ENCODE results near the gene TBXA2R. TPM values are rescaled to one million over a fixed set of nuclear protein-coding genes. Genes with fewer than 3 reads are reported as not detected.

Gene TBXA2R
- total and polyA plus RNA-seq, 2 experiments from 2014 or later = 0.70 to 2.0 TPM

GRCh38 chr19:3618811-3619630 is 12.3 kb upstream of the TBXA2R start:
- Histone ChIP-seq H3K9me2 (replicated peaks; ENCODE audit: insufficient read depth) (no peaks in the 10 kb centered on the region), H3K9me3 (ENCODE audit: low read depth) (no peaks in the 10 kb centered on the region), H3K4me3 (no peak overlapping the region), H4K20me1 (ENCODE audit: insufficient read depth, poor library complexity, severe bottlenecking) (no peaks in the 10 kb centered on the region), H3K27me3 (no peaks in the 10 kb centered on the region), H3K4me1 (ENCODE audit: insufficient read depth) (no peaks in the 10 kb centered on the region), H2AFZ (no peak overlapping the region), H3K36me3 (replicated peaks; ENCODE audit: insufficient read depth, low read depth) (no peaks in the 10 kb centered on the region), H3K79me2 (no peaks in the 10 kb centered on the region), H3K27ac (no peak overlapping the region), H3K4me2 (no peak overlapping the region)
- no peak for TF ChIP-seq EZH2 (IDR thresholded peaks at IDR 0.05; ENCODE audit: borderline replicate concordance)
- no peak for TF ChIP-seq CTCF (IDR thresholded peaks at IDR 0.05; ENCODE audit: poor library complexity)
- no peak for TF ChIP-seq EZH2phosphoT487 (IDR thresholded peaks at IDR 0.05; ENCODE audit: low read depth, severe bottlenecking, unreplicated experiment)
- no peak for DNase-seq (ENCODE audit: low spot score)
- 94% methylated on average over 17 of the region's 31 CpGs for WGBS (ENCODE audit: low lambda C conversion rate, missing lambda C conversion rate)

- Histone ChIP-seq H4K20me1 (ENCODE audit: insufficient read depth, poor library complexity, severe bottlenecking) (no peaks in the 10 kb centered on the region), H3K4me2 (no peak overlapping the region), H3K79me2 (no peaks in the 10 kb centered on the region), H3K9me3 (ENCODE audit: low read depth) (no peaks in the 10 kb centered on the region), H3K36me3 (replicated peaks; ENCODE audit: insufficient read depth, low read depth) (no peaks in the 10 kb centered on the region), H3K27me3 (no peaks in the 10 kb centered on the region), H3K4me1 (ENCODE audit: insufficient read depth) (no peaks in the 10 kb centered on the region), H3K27ac (no peak overlapping the region), H3K9me2 (replicated peaks; ENCODE audit: insufficient read depth) (no peaks in the 10 kb centered on the region), H3K4me3 (no peak overlapping the region), H2AFZ (no peak overlapping the region)
- peak; percentile 71 for DNase-seq (ENCODE audit: low spot score)
- 85% methylated on average over 22 of the region's 31 CpGs for WGBS (ENCODE audit: low lambda C conversion rate, missing lambda C conversion rate)
- TF ChIP-seq EZH2phosphoT487 (IDR thresholded peaks at IDR 0.05; ENCODE audit: low read depth, severe bottlenecking, unreplicated experiment) = no peak
- TF ChIP-seq CTCF (IDR thresholded peaks at IDR 0.05; ENCODE audit: poor library complexity) = peak; percentile 69
- TF ChIP-seq EZH2 (IDR thresholded peaks at IDR 0.05; ENCODE audit: borderline replicate concordance) = no peak
Observed at GRCh38 chr19:3618144-3618810, 11.6 kb upstream of the TBXA2R start.

GRCh38 chr19:3617463-3617862 is 10.8 kb upstream of the TBXA2R start:
- Histone ChIP-seq H3K4me3 (no peak overlapping the region), H3K36me3 (replicated peaks; ENCODE audit: insufficient read depth, low read depth) (no peaks in the 10 kb centered on the region), H3K4me1 (ENCODE audit: insufficient read depth) (no peaks in the 10 kb centered on the region), H3K9me3 (ENCODE audit: low read depth) (no peaks in the 10 kb centered on the region), H3K27me3 (no peaks in the 10 kb centered on the region), H3K9me2 (replicated peaks; ENCODE audit: insufficient read depth) (no peaks in the 10 kb centered on the region), H3K4me2 (no peak overlapping the region), H3K27ac (no peak overlapping the region), H2AFZ (no peak overlapping the region), H4K20me1 (ENCODE audit: insufficient read depth, poor library complexity, severe bottlenecking) (no peaks in the 10 kb centered on the region), H3K79me2 (no peaks in the 10 kb centered on the region)
- no peak for TF ChIP-seq EZH2 (IDR thresholded peaks at IDR 0.05; ENCODE audit: borderline replicate concordance)
- DNase-seq (ENCODE audit: low spot score) = no peak
- 87% methylated on average over 19 of the region's 19 CpGs for WGBS (ENCODE audit: low lambda C conversion rate, missing lambda C conversion rate)

GRCh38 chr19:3615524-3616135 is 9.0 kb upstream of the TBXA2R start:
- Histone ChIP-seq H3K9me3 (ENCODE audit: low read depth) (no peaks in the 10 kb centered on the region), H3K4me3 (no peak overlapping the region), H3K9me2 (replicated peaks; ENCODE audit: insufficient read depth) (no peaks in the 10 kb centered on the region), H3K36me3 (replicated peaks; ENCODE audit: insufficient read depth, low read depth) (no peaks in the 10 kb centered on the region), H3K79me2 (no peaks in the 10 kb centered on the region), H3K4me2 (no peak overlapping the region), H2AFZ (no peak overlapping the region), H3K27ac (no peak overlapping the region), H4K20me1 (ENCODE audit: insufficient read depth, poor library complexity, severe bottlenecking) (no peaks in the 10 kb centered on the region), H3K4me1 (ENCODE audit: insufficient read depth) (no peaks in the 10 kb centered on the region), H3K27me3 (no peaks in the 10 kb centered on the region)
- TF ChIP-seq EZH2 (IDR thresholded peaks at IDR 0.05; ENCODE audit: borderline replicate concordance) = no peak
- TF ChIP-seq EZH2phosphoT487 (IDR thresholded peaks at IDR 0.05; ENCODE audit: low read depth, severe bottlenecking, unreplicated experiment) = no peak
- no peak for TF ChIP-seq CTCF (IDR thresholded peaks at IDR 0.05; ENCODE audit: poor library complexity)
- WGBS (ENCODE audit: low lambda C conversion rate, missing lambda C conversion rate) = 94% methylated on average over 26 of the region's 26 CpGs
- DNase-seq (ENCODE audit: low spot score) = no peak
